ENCODE results near the gene TBC1D9. TPM values are rescaled to one million over a fixed set of nuclear protein-coding genes. Genes with fewer than 3 reads are reported as not detected.

TBC1D9 gene
- total RNA-seq, 1 experiment from 2014 or later = 9.5 TPM

GRCh38 chr4:140668111-140668510 is 88.1 kb downstream of the TBC1D9 start:
- no peak overlapping the region for H3K9ac ChIP-seq (ENCODE audit: low read length)
- H3K27ac ChIP-seq (ENCODE audit: low read depth, low read length) = no peak overlapping the region
- H3K27me3 ChIP-seq (ENCODE audit: insufficient read depth, low read length) = no peaks in the 10 kb centered on the region
- ChIA-PET POLR2A (no interaction called here), RAD21 (ENCODE audit: low non-redundant PET in 1 of 2, low total read pairs in 2 of 2, uncharacterized antibody in 2 of 2, unreplicated experiment in 2 of 2) (no interaction called here), CTCF (no interaction called here)
- H3K36me3 ChIP-seq (ENCODE audit: control insufficient read depth in 1 of 2, insufficient read depth in 2 of 2, low read length in 2 of 2) = no peaks in the 10 kb centered on the region
- TF ChIP-seq, protein P1, sequence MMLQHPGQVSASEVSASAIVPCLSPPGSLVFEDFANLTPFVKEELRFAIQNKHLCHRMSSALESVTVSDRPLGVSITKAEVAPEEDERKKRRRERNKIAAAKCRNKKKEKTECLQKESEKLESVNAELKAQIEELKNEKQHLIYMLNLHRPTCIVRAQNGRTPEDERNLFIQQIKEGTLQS (IDR thresholded peaks at IDR 0.05) = no peak
- H3K4me3 ChIP-seq (replicated peaks in 1 of 2; ENCODE audit: low read depth in 1 of 2, low read length in 2 of 2) = no peak overlapping the region
- H3K9me3 ChIP-seq (ENCODE audit: control insufficient read depth in 1 of 2, insufficient read depth in 1 of 2, low read depth in 1 of 2, low read length in 2 of 2) = no peaks in the 10 kb centered on the region
- H2AFZ ChIP-seq (ENCODE audit: low read depth, low read length, poor library complexity, severe bottlenecking) = no peak overlapping the region
- no peaks in the 10 kb centered on the region for H3K4me1 ChIP-seq (ENCODE audit: control insufficient read depth in 1 of 2, insufficient read depth in 2 of 2, low read length in 2 of 2)
- ATAC-seq = no peak
- intact Hi-C loops (cut with micrococcal nuclease) = no loop called here
- DNase-seq (ENCODE audit: low read depth, low spot score) = no peak
- H3K4me2 ChIP-seq (ENCODE audit: low read length) = no peak overlapping the region
- H3K79me2 ChIP-seq (ENCODE audit: insufficient read depth, low read length) = no peaks in the 10 kb centered on the region
- H3K9me2 ChIP-seq (ENCODE audit: insufficient read depth) = no peaks in the 10 kb centered on the region
- H4K20me1 ChIP-seq (ENCODE audit: insufficient read depth) = no peaks in the 10 kb centered on the region
- BruUV-seq (replicated peaks) = no TSS peak

- no peaks in the 10 kb centered on the region for H3K9me2 ChIP-seq (ENCODE audit: insufficient read depth)
- no peaks in the 10 kb centered on the region for H4K20me1 ChIP-seq (ENCODE audit: insufficient read depth)
- H3K9ac ChIP-seq (ENCODE audit: low read length) = no peak overlapping the region
- no peak overlapping the region for H2AFZ ChIP-seq (ENCODE audit: low read depth, low read length, poor library complexity, severe bottlenecking)
- no TSS peak for BruUV-seq (replicated peaks)
- H3K4me3 ChIP-seq (replicated peaks in 1 of 2; ENCODE audit: low read depth in 1 of 2, low read length in 2 of 2) = no peak overlapping the region
- no peak overlapping the region for H3K27ac ChIP-seq (ENCODE audit: low read depth, low read length)
- no peaks in the 10 kb centered on the region for H3K4me1 ChIP-seq (ENCODE audit: control insufficient read depth in 1 of 2, insufficient read depth in 2 of 2, low read length in 2 of 2)
- ChIA-PET POLR2A (no interaction called here), CTCF (no interaction called here), RAD21 (ENCODE audit: low non-redundant PET in 1 of 2, low total read pairs in 2 of 2, uncharacterized antibody in 2 of 2, unreplicated experiment in 2 of 2) (no interaction called here)
- H3K27me3 ChIP-seq (ENCODE audit: insufficient read depth, low read length) = no peaks in the 10 kb centered on the region
- no peak overlapping the region for H3K4me2 ChIP-seq (ENCODE audit: low read length)
- H3K9me3 ChIP-seq (ENCODE audit: control insufficient read depth in 1 of 2, insufficient read depth in 1 of 2, low read depth in 1 of 2, low read length in 2 of 2) = no peaks in the 10 kb centered on the region
- no peaks in the 10 kb centered on the region for H3K79me2 ChIP-seq (ENCODE audit: insufficient read depth, low read length)
- ATAC-seq (no peak), DNase-seq (ENCODE audit: low read depth, low spot score) (no peak)
- intact Hi-C loops (cut with micrococcal nuclease) = no loop called here
- H3K36me3 ChIP-seq (ENCODE audit: control insufficient read depth in 1 of 2, insufficient read depth in 2 of 2, low read length in 2 of 2) = no peaks in the 10 kb centered on the region
- no peak for TF ChIP-seq MAX (IDR thresholded peaks at IDR 0.05)
- TF ChIP-seq, protein P1 (IDR thresholded peaks at IDR 0.05) = no peak
- no peak for TF ChIP-seq ELF1 (IDR thresholded peaks at IDR 0.05; ENCODE audit: borderline replicate concordance, low read depth)
- TF ChIP-seq REST (IDR thresholded peaks at IDR 0.05; ENCODE audit: low read depth) = no peak
- no peak for TF ChIP-seq ZNF274 (IDR thresholded peaks at IDR 0.05; ENCODE audit: low read depth, low read length)
- TF ChIP-seq POLR2A (IDR thresholded peaks at IDR 0.05; ENCODE audit: borderline replicate concordance, extremely low read depth, insufficient read depth, insufficient read length) = no peak
- no peak for TF ChIP-seq SP1 (IDR thresholded peaks at IDR 0.05; ENCODE audit: low read depth)
- no peak for TF ChIP-seq EZH2 (IDR thresholded peaks at IDR 0.05)
- TF ChIP-seq SRF (IDR thresholded peaks at IDR 0.05; ENCODE audit: low read depth) = no peak
- no peak for TF ChIP-seq TCF7L2 (IDR thresholded peaks at IDR 0.05; ENCODE audit: borderline replicate concordance, extremely low read depth, insufficient read depth, insufficient read length)
- no peak for TF ChIP-seq ZBTB33 (IDR thresholded peaks at IDR 0.05; ENCODE audit: extremely low read depth, insufficient replicate concordance, low read length)
- TF ChIP-seq CBX3 (IDR thresholded peaks at IDR 0.05; ENCODE audit: low read depth) = no peak
- TF ChIP-seq EGR1 (IDR thresholded peaks at IDR 0.05; ENCODE audit: low read depth) = no peak
- no peak for TF ChIP-seq FOSL1 (IDR thresholded peaks at IDR 0.05; ENCODE audit: low read depth)
Measured at GRCh38 chr4:140666889-140667614, 89.1 kb downstream of the TBC1D9 start.
